Right hindlimb (tissue), 1 donor: ENCODE data around the gene AHDC1.

Experiments used
- DNase-seq: peaks from one replicate; pipeline ENCODE4 v3.0.0-alpha.2; 2018

The AHDC1 gene

DNA sequence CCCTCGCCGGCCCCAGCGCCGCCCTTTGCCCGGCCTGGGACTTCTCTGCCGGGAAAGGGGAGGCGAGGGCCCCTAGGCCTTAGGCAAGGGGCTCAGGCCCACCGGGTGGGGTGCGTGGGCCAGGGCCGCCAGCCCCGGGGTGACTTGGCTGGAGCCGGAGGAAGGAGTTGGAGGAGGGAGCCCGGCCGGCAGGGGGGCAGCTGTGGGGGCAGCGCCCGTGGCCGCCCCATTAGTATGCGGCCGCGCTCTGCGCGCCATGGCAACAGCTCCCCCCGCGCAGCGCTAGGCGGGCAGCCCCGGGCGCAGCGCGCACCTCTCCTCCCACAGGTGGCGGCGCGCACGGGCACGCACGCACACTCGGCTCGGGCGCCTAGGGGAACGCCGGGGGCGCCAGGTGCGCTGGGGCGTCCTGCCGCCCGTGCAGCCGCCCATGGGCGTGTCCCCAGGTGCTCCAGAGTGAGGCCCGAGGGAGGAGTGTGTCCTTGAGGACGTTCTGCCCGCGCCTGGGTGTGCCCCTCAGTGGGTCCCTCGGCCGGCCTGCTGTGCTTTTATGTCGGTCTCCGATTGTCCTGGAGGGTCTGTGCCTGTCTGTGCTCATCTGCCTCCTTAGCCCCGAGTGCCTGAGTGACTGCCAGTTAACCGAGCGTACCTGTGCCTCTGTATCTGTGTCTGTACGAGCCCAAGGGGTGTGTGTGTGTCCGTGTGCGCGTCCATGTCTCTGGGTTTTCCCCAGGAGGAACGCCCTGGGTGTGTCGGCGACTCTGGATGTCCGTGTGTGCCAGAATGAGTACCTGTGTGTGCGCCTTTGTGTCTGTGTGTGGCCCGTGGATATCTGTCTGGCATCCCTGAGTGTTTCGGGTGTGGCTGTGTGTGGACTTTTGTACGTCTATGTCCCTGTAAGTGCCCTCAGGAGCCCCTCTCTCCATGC, 75.8 kb downstream of the AHDC1 start:
- peak; percentile 65 for DNase-seq

DNA sequence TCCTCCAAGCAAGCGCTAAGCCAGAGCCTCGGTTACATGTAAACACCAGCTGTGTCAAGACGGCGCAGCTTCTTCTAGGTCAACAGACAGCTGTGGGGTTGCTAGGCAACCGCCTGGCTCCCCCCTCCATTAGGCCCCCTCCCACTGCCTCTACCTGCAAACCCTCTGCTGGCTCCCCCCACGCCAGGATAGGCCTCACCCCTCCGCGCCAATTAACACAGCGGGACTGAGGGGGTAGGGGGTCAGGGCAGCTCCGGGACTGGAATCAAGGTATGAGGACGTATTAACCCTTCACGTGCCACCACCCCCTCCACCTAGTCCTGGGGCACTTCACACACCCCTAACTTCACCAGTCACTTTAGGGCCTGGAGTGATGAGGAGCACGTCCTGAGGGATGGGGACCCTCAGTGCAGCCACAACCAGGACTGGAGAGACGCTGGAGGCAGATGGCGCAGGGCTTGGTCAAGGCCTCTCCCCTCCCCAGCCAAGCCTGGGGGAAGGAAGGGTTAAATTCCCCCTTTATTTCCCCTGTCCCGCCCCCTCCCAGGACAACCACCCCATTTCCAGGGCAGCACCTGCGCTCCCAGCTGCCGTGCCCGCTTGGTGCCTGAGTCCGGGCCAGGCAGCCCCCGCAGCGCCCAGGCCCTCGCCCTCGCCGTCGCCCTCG, 76.6 kb downstream of the AHDC1 start:
- peak; percentile 92 for DNase-seq

DNA sequence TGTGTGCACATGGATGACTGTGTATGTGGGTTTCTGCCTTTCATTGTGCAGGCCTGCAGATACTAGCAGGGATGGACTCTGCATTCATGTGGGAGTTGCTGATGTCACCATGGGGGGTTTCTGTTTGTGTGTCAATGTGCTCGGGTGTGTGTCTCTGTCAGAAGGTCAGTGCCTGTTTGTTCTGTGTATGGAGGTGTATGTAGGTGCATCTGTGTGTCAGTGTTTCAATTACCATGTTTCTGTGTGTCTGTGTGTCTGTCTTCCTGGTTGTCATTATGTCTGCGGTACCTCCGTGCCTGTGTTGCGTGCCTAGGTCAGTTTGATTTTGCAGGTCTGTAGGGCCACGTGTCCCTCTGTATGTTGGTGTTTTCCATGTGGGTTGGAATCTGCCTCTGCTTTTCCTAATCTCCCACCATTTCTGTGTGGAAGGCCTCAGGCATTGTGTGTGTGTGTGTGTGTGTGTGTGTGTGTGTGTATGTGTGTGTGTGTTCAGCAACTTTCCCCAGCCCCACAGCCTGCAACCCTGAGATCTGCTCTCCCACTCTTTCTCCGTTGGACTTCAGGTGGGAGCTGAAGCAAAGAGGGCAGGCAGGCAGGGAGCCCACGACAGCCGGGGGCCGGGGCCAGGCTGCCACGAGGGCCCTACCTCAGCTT, 77.2 kb downstream of the AHDC1 start:
- no peak for DNase-seq

DNA sequence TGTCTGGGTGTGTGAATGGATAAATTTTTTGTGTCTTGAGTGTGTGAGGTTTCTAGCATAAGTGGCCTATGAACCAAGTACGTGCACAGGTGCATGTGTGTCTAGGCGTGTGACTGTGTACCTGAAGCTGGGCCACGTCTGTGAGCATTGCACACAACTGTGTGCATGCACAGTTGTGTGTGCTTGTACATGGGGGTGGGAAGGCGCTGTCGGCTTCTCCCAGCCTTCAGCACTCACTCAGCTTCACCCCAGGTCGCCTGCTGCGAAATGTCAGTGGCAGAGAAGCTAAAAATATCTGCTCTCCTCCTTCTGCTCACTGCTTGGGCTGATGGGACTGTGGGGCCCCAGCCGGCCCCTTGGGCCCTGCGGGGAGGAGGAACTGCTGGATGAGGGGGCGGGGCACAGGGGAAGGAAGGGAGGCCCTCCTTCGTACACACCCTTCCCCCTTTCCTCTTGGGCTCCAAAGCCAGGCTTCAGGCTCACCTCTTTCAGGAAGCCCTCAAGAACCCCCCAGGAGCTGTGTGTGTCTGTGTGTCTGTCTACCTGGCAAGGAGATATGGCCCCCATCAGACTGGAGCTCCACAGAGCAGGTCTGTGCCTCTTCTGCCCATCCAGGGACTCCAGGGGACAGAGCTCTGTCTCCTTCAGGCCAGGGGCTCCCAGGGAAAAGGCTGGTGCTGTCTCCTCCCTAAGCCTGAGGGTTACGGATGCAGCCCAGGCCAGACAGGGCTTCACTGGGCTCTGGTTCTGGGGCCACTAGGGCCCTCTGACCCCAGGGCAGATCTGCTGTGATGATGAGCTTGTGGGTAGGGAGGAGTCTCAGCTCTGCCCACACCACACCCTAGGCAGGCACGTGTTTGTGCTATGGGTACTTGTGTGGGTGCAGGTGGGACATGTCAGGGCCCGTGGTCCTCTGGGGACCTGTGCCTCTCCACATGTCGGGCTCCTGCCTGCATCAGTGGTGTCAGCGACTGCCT, 78.4 kb downstream of the AHDC1 start:
- DNase-seq: peak; percentile 87

DNA sequence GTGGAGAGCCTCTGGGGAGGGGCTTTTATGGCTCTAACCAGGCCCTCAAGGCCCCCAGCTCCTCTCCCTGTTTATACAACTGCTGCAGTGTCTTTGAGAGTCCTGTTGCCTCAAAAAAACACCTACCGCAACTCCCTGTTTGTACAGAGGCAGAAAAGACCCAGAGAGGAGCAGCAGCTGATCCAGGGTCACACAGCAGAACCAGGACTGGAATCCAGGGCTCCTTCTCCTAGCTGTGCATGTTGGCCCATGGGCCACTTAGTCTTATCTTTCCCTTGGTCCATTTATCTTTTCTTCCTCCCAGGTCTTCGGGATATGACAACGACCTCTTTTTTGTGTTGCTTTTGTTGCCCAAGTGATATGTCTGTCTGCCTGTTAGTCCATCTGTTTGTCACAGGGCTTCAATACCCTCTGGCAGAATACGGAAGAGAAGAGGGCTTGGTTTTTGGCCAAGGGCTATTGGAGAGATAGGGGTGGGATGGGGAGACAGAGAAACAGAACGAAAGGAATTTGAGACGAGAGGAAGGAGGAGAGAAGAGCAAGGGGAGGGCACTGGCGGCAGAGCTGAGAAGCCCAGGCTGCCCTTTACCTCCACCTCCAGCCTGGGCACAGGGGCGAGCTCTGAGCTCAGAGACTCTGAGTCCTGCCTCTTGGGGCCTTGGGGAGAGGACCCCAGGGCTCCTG, 80.5 kb downstream of the AHDC1 start:
- DNase-seq: no peak

DNA sequence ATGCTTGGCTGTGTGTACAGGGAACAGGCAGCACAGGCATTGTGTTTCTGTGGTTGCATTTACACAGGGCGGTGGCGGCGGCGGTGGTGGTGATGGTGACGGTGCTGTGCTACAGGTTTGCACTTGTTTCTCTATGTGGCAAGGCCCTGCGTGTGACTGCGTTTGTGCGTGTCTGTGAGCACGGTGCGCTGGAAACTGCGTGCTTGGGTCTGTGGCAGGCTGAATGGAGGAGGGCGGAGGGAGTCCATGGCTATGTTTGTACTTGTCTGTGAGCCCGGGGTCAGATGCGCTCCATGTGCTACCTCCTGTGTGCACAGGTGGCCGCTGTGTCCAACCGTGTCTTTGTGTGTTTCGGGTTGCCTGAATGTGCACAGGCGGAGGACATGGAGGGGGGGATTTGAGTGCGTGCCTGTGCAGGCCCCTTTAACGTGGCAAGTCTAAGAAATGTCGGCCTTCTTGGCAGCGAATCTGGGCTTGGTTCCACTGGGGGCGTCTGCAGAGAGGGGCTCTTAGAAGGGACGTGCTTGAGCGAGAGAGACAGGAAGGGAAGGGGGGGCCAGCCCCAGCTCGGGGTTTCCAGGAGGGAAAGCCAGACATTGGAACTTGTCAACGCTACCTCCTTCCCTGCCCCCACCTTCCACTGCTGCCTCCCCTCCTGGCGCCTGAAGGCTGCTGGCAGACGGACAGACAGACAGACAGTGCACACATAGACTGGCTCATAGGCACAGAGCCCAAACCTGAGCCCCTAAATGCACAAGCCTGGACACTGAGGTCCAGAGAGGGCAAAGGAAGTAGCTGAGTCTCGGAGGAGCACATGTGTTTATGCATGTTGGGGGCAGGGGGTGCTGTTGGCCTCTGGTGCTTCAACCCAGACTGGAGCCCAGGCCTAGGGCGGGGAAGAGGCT, 81.3 kb downstream of the AHDC1 start:
- peak; percentile 94 for DNase-seq

DNA sequence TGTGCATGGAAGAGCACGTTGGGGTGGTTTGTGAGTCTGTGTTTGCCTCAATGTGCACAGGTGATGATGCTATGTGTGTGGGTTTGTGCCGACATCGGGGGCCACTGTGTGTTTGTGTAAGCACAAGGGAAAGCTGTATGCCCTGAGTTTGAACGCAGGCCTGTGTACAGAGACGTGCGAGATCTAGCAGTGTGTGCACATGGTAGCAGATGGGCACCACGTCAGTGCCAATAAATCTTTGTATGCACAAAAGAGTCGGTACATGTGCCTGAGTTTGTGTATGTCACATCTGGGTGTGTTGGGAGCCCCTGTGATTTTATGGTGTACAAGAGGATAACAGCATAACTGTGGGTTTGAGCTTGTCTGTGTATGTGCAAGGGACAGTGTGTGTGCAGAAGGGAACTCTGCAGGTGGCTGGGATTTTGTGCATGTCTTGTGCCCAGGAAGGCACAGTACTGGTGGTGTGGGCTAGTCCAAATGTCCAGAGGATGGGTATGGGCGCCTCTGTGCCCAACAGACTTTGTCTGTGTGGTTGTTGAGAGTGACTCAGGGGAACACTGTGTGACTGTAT, 82.0 kb downstream of the AHDC1 start:
- DNase-seq: no peak

DNA sequence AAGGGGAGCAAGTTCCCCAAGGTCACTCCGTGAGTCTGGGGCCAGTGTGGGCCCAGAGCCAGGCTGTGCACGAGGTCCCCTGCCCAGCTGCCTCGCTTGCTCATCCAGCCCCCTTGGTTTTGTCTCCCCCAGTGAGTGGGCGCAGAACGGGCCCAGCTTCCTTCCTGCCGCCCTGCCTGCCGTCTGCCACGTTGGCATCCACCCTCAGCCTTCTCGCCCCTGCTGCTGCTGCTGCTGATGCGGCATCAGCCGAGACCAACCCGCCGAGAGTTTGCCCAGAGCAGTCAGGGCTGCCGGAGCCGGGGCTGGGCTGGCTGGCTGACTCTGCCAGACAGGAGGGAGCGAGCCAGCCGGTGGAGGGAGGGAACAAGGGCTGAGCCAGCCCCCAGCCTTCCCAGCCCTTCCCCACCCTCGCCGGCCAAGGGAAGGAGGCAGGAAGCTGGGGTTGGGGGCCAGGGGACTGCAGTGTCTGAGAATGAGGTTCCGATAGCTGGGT, 82.6 kb downstream of the AHDC1 start:
- DNase-seq: peak; percentile 71

DNA sequence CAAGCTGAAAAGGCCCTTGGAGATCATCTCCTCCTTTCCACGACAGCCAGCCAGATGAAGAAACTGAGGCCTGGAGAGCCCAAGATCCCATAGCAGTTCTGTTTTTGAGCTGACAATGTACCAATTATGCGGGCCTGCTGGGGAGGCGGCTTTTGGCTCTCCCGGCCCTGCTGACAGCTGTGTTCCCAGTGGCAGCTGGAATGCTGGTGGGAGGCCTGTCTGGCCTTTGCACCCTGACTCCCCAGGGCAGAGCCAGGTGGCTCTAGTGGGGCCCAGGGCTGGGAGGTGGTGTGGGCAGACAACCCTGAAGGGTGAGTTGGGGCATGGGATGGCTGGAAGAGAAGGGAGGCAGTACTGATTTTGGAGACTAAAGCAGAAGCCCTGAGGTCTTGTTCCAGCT, 83.3 kb downstream of the AHDC1 start:
- peak; percentile 75 for DNase-seq

DNA sequence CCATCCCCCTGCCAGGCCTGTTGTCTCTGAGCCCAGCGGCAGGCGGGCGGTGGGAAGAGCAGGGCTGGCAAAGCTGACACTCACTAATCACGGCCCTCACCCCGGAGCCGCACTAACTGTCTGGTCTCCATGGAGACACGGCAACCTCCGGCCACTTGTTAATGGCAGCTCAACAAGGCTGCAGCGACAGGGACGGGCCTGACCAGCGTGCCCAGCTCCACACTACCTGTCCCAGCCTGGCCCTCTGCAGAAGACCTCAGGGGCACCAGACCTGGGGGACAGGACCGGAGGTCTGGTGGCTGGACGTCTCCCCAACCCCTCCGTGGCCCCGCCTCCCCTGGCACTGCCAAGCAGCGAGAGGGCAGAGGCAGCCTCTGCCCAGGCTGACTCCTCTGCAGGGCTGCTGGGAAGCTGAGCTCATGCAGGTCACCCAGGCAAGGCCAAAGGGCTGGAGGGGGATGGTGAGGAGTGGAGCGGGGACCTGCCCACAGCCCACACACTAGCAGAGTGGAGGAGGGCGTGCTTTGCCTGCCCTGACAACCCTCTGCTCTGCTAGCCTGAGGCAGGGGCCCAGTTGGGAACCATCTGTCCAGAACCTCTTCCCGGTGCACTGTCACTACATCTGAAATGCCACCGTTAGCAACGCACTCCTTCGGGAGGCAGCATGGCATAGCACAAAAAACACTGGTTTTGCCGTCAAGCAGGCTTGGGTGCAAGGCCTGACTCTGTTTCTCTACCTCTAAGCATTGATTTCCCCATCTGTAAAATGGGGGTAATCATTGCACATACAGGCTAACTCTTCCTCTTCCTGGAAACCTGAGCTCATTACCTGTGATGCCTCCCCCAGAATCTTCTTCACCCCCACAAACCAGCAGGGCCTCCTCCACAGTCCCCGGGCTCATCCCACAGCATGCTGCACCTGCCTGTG, 84.3 kb downstream of the AHDC1 start:
- DNase-seq: peak; percentile 52

DNA sequence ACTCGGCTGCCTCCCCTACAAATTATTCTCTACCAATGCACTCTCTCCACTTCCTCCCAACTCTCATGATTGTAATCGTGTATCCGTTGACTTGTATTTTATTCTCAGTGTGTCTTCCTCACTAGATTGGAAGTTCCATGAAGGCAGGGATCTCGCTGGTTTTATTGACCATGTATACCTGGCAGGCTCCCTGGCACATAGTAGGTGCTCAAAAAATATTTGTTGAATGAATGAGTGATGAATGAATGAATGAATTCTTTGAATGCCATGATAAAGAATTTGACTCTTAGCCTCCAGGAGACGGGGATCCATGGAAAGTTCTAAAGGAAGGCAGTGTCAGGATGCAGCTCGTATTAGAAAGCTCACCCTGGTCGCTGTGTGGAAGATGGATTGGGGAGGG, 85.1 kb downstream of the AHDC1 start:
- no peak for DNase-seq

DNA sequence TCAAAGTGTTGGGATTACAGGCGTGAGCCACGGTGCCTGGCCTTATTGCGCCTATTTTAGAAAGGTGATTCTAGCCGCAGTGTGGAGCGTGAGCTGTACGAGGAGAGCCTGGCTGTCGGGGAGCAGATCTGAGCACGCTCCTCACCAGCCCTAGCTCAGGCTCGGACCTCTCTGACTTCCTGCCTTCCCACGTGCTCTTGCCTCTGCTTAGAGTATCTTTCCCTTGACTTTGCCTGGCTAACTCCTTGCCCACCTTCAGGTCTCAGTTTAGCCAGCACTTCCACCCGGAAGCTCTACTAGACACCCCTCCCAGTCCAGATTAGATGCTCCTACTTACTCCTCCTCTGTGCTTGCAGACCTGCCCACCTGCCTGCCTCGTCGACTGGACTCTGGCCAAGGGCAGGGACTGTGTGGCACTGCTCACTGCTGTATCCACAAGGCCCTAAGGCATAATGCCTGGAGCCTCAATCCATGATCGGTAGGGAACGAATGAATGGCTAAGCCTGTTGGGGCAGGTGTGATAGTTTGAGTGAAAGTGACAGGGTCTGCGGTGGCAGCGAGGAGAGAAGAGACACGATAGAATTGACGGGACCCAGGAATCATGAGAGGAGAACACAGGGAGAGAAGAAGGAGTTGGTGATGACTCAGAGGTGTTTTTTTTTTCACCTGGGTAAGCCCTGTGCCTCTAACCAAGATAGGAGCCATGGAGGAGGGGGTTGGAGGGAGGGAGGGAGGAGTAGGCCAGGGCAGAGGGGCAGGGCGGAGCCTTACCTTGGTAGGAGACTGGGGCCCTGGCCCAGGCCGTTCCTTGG, 85.8 kb downstream of the AHDC1 start:
- DNase-seq: no peak

DNA sequence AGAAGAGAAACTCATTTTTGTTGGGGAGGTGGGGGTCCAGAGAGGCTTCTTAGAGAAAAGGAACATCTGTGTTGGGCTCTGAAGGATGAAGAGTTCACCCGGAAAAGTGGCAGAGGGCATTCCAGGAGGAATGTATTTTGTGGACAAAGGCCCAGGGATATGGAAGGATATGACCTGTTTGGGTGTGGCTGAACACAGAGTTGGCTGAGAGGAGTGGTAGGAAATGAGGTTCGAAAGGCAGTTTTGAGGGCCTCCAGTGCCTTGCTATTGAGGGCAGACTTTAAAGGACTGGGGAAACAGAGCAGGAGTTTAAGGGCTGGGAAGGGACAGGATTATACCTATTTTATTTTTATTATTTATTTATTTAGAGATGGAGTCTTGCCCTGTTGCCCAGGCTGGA, 86.6 kb downstream of the AHDC1 start:
- no peak for DNase-seq

DNA sequence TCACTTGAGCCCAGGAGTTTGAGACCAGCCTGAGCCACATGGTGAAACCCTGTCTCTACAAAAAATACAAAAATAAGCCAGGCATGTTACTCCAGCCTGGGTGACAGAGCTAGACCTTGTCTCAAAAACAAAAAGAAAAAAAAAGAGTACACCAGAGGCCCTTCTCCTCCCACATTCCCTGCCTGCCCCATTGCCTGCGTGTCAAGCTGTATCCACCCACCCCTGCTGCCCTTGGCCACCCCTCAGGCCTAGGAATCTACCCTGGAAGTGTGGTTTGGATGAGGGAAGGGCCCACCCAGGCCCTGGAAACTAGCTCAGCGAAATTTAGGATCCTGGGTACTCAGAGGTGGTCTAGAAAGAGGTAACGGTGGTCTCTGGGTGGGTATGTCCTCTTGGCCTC, 88.3 kb downstream of the AHDC1 start:
- no peak for DNase-seq

DNA sequence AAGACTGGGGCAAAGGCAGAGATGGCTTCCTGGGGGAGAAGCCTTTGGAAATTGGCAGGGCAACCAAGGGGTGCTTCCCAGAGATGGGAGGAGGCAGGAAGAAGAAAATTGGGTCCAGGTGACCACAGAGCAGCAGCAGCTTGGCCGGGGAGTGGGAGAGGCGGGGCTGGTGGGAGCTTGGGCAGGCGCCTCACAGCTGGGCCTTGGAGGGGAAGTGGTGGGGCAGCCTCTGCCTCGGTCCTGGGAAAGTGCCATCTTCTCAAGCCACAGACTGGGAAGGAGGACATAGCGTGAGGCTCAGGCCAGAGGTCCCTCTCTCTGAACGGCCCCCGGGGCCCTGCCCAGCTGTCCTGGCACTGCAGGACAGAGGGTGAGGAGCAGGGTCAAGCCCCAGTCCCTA, 90.0 kb downstream of the AHDC1 start:
- DNase-seq: peak; percentile 75

DNA sequence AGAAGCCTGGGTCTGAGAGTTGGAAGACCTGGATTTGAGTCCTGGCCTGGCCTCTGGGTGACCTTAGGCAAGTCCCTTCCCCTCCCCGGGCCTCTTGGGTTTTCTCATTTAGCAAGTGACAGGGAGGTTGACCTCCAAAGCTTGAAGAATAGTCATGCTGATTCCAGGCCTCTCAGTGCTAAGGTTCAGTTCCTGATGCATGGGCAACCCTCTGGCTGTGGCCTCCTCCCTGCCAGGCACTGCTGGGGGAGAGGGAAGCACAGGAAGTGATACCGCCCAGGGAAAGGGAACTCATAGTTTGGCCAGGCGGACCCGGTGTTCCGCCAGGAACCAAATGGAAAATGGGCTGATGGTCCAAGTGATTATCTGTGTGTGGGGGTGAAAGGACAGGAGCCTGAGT, 90.4 kb downstream of the AHDC1 start:
- no peak for DNase-seq

DNA sequence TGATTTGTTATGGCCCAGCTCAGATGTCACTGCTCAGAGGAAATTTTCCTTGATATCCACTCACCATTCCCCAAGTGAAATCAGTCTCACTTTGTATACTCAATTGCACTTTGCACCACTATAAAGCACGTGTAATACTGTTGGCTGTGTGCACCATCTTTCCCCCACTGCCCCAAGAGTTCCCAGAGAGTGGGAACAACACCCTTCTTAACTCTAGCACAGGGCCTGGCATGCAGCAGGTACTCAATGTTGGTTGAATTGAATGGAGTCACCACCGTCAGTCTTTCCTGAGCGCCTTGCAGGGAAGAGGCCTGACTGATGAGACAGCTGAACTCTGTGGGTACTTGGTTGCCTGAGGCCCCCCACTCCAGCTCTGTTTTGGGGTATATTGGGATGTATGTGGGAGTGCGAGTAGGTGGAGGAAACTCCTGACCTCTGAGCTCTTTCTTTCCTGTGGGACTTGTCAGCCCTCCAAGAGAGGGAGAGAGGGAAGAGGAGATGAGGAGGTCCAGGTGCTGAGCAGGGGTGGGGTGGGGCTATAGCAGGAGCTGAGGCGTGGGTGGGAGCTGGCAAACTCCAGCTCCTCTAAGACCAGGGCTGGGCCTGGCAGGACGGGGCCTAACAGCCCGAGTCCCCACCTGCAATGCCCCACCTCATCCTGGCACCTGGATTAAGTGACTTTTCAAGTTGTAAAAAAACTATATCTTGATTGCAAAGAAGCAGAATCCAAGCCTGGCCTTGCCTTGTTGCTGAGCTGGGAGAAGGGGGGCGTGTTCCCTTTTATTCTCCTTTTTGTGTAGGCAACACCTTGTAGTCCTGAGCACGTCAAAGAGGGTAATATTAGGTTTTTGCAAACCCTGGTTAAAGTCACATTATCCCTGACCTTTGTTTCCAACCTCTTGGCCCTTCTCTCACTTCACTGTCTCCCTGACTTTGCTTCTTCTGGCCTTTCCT, 94.5 kb downstream of the AHDC1 start:
- DNase-seq: no peak
